NK-92 (cell line): ENCODE results near the gene OR52N1.

Source experiments
- DNase-seq: peaks from one replicate; lab custom pipeline; 2025; ENCODE audit not compliant: unreplicated experiment; lab: John Stamatoyannopoulos, UW

Gene OR52N1

DNA sequence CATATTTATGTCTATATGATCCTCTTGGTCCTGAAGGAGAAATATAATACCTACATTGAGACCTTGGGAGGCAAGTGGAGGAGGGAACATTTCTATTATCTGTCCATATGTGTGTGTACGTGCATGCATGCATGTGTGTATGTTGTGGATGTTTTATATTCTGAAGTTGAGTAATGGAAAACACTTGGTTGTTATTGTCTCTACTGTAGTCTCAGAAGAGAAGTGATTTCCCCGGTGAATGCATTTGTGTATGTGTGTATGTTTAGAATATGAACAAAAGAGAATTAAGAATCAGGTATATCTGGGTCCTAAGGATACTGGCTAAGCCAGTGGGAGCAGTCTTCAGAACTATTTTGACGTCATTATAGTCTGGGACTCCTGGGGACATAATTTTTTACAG is at the start of gene OR52N1:
Gene OR52N1 (minus strand): TSS at position 101 of the 400 bp plus-strand sequence. CDS start 2,449 bp downstream, outside the sequence.
- no peak for DNase-seq

DNA sequence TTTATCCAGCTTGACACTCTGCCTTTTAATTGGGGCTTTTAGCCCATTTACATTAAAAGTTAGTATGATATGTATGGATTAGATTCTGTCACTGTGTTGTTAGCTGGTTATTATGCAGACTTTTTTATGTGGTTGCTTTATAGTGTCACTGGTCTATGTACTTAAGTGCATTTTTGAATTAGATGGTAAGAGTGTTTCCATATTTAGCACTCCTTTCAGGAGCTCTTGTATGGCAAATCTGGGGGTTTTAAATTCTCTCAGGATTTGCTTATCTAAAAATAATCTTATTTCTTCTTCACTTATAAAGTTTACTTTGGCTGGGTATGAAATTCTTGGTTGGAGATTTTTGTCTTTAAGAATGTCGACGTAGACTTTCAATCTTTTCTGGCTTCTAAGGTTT is 46.6 kb upstream of the OR52N1 start:
- DNase-seq, result no peak

DNA sequence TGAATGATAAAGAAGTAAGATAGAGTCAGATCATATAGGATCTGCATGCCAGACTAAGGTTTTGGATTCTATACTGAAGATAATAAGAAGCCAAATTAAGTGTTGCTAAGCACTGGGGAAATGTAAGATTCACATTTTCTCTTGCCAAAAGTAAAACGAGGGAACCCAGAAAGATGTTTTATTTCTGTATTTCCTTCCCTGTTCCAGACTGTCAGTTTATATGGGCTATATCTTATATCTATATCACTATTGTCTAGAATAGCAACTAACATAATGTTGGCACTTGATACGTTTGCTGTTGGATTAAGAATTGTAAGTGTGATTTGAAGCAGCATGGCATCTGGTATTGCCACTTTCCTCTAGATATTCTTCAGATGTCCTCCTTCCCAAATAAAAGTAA is 42.4 kb upstream of the OR52N1 start:
- DNase-seq, result no peak

DNA sequence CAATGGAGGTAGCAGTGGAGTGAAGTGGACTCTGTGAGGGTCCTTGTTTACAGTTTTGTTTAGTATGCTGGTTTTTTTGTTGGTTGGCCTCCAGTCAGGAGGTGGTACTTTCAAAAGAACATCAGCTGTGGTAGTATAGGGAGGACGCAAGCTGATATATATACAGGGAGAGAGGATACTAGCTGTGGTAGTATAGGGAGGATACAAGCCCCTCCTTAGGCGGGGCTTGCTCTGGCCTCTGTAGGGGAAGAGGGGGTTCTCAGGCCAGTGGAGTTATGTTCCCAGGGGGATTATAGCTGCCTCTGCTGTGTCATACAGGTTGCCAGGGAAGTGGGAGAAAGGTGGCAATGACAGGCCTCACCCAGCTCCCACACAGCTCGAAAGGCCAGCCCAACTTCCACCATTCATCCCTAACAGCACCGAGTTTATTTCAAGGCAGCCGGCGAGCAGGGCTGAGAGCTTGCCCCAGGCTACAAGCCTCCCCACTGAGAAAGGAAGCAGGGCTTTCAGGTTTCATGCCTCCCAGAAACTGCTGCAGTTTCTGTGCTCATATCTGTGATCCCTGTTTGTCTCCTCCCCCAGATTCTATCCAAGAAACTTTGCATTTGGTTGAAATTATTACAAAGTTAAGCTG is 40.2 kb upstream of the OR52N1 start:
- DNase-seq, result no peak

DNA sequence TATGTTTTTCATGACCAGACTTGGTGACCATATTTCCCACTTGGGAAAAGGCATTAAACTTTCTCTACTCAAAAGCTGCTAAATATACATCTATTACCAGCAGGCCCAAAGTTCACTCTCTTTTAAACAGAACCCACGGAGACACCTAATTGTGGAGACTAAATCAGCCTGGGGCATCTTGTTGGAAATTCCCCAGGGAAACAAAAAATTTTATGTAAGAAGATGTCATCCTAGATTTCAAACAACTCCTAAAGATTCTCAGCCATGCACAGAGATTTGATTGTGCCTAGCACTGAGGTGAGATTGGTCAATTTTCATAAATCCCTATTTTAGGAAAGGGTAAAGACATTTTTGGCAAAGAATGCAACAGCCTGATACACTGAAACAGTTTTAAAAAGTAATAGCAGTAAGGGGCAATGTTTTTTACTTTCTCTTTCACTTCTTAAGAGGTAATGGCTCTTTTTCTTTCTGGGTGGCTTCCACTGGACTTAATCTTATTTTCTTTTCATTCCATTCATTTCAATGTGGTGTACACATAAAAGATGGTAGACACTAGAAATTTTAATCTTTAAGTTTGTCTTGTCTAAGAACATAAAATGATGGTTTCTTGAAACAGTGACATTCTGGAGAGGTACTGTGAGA is 27.3 kb upstream of the OR52N1 start:
- DNase-seq, result no peak

DNA sequence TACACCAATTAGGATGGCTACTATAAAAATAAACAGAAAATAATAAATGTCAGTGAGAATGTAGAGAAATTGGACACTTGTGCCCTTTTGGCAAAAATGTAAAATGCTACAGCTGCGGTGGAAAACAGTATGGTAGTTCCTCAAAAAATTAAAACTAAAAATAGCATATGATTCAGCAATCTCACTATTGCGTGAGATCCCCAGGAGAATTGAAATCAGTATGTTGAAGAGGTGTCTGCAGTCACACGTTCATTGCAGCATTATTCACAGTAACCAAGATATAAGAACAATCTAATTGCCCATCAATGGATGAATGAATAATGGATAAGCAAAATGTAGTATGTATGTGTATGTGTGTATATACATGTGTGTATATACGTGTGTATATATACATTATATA is 24.5 kb upstream of the OR52N1 start:
- no peak for DNase-seq

DNA sequence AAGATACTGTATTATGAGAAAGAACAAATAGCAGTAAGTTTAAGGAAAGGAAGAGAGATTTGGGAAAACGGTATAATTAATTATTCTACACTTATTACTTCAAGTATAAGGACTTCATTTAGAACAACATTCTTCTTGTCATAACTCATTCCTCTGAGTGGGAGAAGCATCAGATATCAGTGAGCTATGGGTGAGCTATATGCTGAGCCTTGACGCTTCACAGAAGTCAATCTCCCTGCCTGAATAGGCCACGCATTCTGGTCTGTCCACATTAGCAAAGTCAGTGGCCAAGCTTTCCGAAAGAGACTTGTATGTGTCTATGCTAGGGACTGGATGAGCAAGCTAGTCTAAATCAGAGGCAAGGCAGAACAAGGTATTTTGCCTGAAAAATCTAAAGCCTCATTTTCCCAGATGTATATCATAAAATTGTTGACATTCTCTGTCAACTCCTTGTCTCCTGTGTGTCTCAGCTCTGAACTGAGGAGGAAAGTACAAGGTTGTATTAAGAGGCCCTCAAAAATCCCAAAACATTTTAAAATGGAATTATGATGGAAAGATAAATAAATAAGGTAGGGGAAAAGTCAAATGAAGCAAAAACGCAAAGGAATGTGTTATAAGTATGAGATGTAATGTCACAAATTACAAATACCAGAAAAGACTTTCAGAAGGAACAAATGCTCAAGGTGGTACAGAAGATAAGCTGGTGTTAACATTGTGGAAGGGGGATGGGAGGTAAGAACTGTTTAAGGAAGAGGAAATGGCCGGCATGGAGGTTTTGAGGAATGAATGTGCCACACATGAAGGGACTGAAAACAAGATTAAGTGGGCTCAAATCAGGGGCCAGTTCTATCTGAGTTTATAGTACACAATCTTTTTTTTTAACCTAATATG is 19.1 kb upstream of the OR52N1 start:
- no peak for DNase-seq

DNA sequence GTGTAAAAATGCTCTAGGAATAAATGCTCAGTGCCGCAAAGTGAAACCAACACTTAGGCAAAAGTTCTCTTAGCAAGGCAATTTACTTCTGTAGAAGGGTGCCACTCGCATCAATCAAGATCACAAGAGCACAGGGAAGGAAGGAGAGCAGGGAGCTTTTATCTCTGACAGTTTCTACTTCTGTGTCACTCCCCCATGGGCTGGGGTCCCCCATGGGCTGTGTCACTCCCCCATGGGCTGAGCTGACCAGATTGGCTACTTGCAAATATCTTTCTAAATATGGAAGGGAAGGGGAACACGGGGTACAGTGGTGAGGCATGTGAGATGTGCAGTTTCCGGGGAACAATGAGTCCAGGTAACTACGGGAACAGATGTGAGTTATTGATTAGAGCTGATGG is 18.1 kb upstream of the OR52N1 start:
- no peak for DNase-seq

DNA sequence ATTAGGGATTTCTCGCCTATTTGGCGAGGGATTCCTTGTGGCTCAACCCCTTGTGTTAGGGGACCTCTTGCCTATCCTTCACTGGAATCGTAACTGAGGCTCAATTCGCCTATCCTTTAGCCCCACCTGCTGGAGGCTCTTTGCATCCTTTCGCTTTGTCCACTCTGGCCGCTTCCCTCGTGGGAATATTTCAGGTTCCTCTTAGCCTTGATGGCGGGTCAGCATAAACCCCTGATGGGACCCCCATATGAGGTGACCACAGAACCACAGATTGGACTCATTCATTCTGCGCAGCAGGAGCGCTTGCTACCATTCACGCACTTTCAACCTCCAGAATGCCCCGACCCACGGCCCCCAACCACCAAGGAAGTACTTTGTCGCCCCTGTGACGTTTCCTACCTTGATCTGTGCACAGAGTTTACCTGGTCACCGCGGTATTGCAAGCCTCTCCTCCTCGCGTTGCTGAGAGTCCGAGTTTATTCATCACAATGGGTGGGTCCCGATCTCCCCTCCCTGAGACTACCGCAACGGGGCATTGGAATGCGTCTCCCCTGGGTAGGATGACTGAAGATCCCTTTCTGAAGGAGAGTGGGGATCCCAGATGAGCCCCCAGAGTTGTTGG is 17.5 kb upstream of the OR52N1 start, which contains the start of gene OR52N2:
Gene OR52N2 (plus strand): TSS at position 425 of the 622 bp plus-strand sequence. CDS start 11,412 bp downstream, outside the sequence.
- DNase-seq, result no peak

DNA sequence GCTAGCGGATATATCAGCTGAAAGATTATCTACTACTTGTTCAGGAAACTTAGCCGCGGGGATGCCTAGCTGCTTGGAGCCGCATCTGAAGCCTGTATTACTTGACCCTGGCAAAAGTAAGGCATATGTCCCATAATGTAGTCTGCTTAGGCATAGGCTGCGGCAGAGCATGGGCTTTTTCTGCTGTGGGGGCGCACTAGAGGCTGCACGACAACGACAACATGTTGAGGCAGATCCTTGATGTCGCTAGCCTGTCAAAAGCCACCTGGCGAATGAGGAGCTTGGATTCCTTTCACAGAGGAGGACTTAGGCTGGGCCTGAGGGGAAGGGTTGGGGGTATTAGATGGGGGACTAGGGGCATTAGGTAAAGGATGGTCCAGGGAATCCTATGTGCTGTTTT is 16.5 kb upstream of the OR52N1 start:
- no peak for DNase-seq

DNA sequence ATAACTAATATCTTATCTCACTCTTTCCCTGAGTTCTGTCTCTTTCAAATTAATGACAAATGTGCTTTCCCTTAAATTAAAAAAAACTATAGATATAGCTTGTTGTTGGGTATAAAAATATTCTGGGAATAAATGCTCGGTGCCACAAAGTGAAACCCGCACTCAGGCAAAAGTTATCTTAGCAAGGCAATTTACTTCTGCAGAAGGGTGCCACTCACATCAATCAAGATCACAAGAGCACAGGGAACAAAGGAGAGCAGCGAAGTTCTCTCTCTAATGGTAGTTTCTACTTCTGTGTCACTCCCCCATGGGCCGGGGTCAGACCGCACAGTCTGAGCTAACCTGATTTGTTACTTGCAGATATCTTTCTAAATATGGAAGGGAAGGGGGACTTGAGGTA is 12.9 kb upstream of the OR52N1 start:
- DNase-seq, result no peak

DNA sequence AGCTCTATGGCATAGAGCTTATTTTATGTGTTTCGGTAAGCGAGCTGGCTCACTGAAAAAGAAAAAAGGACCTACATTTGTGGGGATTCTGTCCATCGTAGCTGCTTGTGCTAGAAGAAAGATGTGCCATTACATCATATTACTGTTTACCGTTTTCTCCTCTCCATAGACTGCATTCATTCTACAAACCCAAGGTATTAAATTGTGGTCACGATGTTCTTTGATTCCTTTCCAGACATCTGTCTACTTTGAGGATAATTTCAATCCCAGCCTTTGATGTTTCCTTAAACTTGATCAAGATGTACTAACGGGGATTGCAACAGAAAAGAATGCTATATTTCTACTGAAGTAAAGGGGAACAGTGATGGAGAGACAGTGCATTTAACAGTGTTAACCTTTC is 5.5 kb upstream of the OR52N1 start:
- no peak for DNase-seq

DNA sequence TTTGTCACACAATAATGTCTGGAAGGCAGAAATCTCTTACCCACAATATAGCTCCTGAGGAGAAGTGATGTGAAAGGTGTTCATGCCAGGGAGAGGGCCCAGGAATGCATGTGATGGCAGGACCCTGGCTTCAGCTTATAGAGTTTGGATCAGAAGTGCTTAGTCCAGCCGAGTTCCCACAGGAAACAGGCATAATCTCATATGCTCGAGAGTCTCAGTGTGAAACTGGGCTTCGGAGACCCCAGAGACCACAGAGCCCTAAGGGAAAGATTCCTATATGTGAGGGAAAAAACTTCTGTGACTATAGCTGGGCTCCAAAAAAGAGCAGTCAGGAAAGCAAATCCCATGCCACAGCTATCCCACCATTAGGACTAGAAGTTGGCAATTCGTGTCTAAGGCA is 7.8 kb downstream of the OR52N1 start, which contains the start of gene OR52N5:
Gene OR52N5 (minus strand): TSS at position 101 of the 400 bp plus-strand sequence. CDS start 4,721 bp downstream, outside the sequence.
- DNase-seq, result no peak

DNA sequence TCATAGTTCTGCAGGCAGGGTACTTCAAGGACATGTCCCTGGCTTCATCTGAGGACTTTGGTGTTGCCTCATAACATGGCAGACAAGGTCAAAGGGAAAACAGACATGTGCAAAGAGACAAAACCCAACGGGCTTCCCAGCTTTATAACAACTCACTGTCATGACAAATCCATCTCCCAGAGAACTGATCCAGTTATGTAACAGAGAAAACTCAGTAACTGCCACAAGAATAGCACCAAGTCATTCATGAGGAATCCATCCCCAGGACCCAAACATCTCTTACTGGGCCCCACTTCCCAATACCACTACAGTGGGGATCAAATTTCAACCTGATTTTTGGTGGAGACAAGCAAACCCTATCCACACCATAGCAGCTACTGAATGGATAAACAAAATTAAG is 24.0 kb downstream of the OR52N1 start:
- DNase-seq, result no peak

DNA sequence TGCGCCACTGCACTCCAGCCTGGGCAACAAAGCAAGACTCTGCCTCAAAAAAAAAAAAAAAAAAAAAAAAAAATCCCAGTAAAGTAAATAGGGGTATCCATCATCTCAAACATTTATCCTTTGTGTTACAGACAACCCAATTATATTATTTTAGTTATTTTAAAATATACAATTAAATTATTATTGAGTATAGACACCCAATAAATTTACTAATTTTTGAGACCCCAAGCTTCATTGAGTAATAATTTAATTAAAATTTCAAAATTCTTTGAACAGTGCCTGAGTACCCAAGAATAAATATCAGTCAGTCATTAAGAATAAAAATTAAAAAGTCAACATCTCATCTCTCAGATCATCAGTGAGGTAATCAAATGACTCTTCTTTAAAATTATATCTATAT is 37.1 kb downstream of the OR52N1 start, which contains the start of gene OR52N4:
Gene OR52N4 (plus strand): TSS at position 301 of the 400 bp plus-strand sequence. CDS start 498 bp downstream, outside the sequence.
- no peak for DNase-seq

DNA sequence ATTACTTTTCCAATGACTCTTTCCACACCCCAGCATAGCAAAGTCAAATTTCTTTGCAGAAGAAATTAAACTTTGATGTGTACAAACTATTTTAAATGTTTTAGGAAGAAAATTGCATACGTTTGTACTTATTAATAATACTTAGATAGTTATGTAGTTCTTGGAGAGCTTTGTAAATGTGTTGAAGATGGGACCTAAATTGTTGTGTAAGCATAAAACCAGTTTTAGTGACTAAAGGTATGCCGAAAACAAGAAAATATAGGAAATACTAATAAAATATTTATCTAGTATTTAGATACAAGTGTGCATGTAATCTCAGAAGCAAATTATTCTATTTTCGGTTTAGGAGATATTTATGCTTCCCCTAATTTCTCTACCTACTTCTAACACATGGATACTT is 41.2 kb downstream of the OR52N1 start:
- no peak for DNase-seq

DNA sequence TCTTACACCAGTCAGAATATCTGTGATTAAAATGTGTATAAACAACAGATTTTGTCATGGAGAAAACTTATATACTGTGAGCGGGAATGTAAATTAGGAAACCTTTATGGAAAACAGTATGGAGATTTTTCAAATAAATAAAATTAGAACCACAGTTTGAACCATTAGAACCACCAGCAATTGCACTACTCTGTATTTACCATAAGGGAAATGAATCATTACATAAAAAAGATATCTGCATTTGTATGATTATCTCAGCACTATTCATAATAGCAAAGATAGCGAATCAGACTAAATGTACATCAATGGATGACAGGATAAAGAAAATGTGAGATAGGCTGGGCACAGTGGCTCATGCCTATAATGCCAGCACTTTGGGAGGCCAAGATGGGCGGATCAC is 44.5 kb downstream of the OR52N1 start:
- DNase-seq, result no peak

DNA sequence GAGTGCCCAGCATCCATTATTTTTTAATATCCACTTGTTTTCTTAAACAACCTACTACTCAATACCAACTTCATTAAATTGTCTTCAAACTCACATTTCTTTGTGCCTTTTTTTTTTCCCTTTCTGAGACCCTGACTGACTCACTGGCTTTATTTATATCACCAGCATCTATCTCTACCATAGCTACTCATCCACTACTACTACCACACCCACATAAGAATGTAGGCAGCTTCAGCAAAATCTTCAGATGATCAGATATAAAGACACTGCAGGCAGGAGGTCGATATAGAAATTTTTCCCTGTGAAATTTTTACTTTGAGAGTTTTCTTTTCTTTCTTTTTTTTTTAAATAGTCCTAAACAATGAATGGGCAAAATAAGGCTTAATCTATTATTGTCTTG is 52.6 kb downstream of the OR52N1 start:
- no peak for DNase-seq

DNA sequence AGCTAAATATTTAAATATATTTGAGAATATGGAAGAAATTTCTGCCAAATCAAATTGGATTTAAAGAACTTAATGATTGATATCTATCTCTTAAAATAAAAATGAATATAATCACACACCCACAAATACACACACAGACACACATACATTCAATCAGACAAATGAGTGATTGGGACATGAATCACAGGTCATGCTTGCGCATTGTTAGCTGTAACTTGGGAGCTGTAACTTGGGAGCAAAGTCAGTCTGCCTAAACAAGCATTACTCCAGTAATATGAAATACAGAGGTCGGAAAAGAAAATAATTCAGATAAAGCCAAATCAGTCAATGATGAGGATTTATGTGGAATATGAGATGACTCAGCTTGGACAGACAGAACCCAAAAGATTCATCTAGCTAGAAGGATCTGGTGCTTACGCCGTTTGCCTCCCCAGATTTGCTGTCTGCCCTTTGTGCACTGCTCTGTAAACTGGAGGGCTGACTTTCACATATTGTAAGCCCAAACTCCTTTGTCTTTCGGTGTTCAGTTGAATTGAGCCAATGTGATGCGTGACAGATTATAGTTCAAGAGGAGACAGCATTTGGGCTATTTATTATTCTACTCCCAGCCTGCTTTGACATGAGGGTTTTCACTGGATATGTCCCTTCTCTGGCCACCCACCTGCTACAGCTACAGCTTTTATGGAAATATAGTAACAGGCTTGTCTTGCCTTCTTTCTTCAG is 53.2 kb downstream of the OR52N1 start:
- DNase-seq, result no peak

DNA sequence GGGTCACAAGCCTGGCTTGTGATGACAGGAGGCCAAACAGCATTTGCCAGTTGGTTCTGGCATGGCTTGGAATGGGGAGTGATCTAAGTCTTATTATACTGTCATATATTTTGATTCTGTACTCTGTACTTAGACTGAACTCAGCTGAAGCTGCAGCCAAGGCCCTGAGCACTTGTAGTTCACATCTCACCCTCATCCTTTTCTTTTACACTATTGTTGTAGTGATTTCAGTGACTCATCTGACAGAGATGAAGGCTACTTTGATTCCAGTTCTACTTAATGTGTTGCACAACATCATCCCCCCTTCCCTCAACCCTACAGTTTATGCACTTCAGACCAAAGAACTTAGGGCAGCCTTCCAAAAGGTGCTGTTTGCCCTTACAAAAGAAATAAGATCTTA is 54.0 kb downstream of the OR52N1 start:
- DNase-seq, result no peak
